Suprapubic skin (tissue), 4 donors: ENCODE measurements around the gene FLNB. TPM values are rescaled to one million over a fixed set of nuclear protein-coding genes. Genes with fewer than 3 reads are reported as not detected.

Source experiments
- DNase-seq, 2 donors: peaks; one replicate each; pipeline ENCODE4 v3.0.0-alpha.2; 2019; ENCODE audit warnings: low spot score in 2 of 2
- H3K27ac ChIP-seq: fragments of 200-600 bp; sonication (generic); one replicate; pipeline ENCODE4 v1.5.1; 2019
- H3K27me3 ChIP-seq: fragments of 200-600 bp; sonication (generic); one replicate; pipeline ENCODE4 v1.5.1; 2019
- H3K36me3 ChIP-seq: fragments of 200-600 bp; sonication (generic); one replicate; pipeline ENCODE4 v1.5.1; 2019
- H3K4me1 ChIP-seq: fragments of 200-600 bp; sonication (generic); one replicate; pipeline ENCODE4 v1.5.1; 2019
- H3K4me3 ChIP-seq: fragments of 200-600 bp; sonication (generic); one replicate; pipeline ENCODE4 v1.5.1; 2019; ENCODE audit warnings: mild to moderate bottlenecking
- H3K9me3 ChIP-seq: fragments of 200-600 bp; sonication (generic); one replicate; pipeline ENCODE4 v1.5.1; 2019
- CTCF ChIP-seq, 2 donors: fragments of 200-600 bp in 1 of 2; fragments of 450-650 bp in 1 of 2; sonication (generic) in 1 of 2; IDR thresholded peaks; one replicate each; pipeline ENCODE4 v1.5.1; 2016 to 2019; ENCODE audit warnings: antibody characterized with exemption in 2 of 2, mild to moderate bottlenecking in 1 of 2, moderate library complexity in 1 of 2
- EP300 ChIP-seq: sonication (generic); formaldehyde crosslinking; IDR thresholded peaks from one replicate; pipeline ENCODE4 v1.6.1; 2017; ENCODE audit warnings: antibody characterized with exemption
- POLR2A ChIP-seq, 2 donors: fragments of 450-650 bp; IDR thresholded peaks; one replicate each; pipeline ENCODE4 v1.6.1; 2017; ENCODE audit warnings: antibody characterized with exemption in 2 of 2, mild to moderate bottlenecking in 2 of 2, moderate library complexity in 2 of 2
- POLR2AphosphoS5 ChIP-seq, 3 donors: sonication (generic); formaldehyde crosslinking; IDR thresholded peaks; one replicate each; pipeline ENCODE4 v1.6.1; 2017; ENCODE audit warnings: antibody characterized with exemption in 3 of 3
- WGBS: methylation state at CpG from one replicate; pipeline ENCODE4 v1.1.5; 2018; 5-methylcytosine and 5-hydroxymethylcytosine counted together
- total RNA-seq, 4 donors: library from RNA; depleted of rRNA; stranded (reverse); fragments of >200 nt; gene quantifications; one replicate each; pipeline ENCODE4 v1.1.0, GENCODE V29; 2016

FLNB gene
- total RNA-seq, 4 donors from 2014 or later, result 143 to 186 (median 150) TPM

DNA sequence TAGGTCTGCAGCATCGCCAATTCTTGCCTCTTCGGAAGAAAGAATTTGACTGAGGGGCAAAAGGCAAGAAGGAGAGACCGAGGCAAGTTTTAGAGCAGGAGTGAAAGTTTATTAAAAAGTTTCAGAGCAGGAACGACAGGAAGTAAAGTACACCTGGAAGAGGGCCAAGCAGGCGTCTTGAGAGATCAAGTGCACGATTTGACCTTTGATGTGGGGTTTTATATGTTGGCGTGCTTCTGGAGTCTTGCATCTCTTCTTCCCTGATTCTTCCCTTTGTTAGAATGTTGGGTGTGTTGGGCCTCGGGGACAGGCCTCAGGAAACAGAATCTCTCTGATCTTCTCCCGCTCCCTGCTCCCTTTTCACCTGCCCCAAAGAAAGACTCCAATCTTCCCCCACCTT, 40.6 kb upstream of the FLNB start:
- DNase-seq, result no peak
- 74% methylated on average over 9 of the region's 9 CpGs for WGBS
- no peak overlapping the region for H3K27ac ChIP-seq
- H3K4me3 ChIP-seq, result no peak overlapping the region
- H3K4me1 ChIP-seq, result peaks cover 23% of the 10 kb centered on the region
- no peaks in the 10 kb centered on the region for H3K9me3 ChIP-seq
- H3K36me3 ChIP-seq, result no peaks in the 10 kb centered on the region
- TF ChIP-seq EP300 (no peak), CTCF (IDR thresholded peaks at IDR 0.05) (no peak), POLR2A (IDR thresholded peaks at IDR 0.05) (no peak), POLR2AphosphoS5 (IDR thresholded peaks at IDR 0.05) (no peak)
- no peaks in the 10 kb centered on the region for H3K27me3 ChIP-seq

DNA sequence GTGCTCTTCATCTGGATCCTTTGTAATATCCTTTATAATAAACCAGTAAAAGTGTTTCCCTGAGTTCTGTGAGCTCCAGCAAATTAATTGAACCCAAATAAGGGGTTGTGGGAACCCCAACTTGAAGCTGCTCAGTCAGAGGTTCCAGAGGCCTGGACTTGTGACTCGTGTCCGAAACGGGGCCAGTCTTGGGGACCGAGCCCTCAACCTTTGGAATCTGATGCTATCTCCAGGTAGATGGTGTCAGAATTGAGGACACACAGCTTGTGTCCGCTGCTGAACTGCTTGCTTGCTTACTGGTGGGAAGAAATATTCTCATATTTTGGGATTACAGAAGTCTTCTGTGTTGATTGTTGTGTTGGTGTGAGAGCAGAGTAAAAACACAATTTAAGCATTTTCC, 39.7 kb upstream of the FLNB start:
- DNase-seq, result no peak
- H3K9me3 ChIP-seq, result no peaks in the 10 kb centered on the region
- H3K36me3 ChIP-seq, result no peaks in the 10 kb centered on the region
- no peak overlapping the region for H3K27ac ChIP-seq
- H3K4me1 ChIP-seq, result peaks cover 27% of the 10 kb centered on the region
- no peak for TF ChIP-seq CTCF (IDR thresholded peaks at IDR 0.05)
- TF ChIP-seq EP300, result no peak
- no peak for TF ChIP-seq POLR2AphosphoS5 (IDR thresholded peaks at IDR 0.05)
- TF ChIP-seq POLR2A (IDR thresholded peaks at IDR 0.05), result no peak
- 96% methylated on average over 5 of the region's 5 CpGs for WGBS
- H3K27me3 ChIP-seq, result no peaks in the 10 kb centered on the region
- no peak overlapping the region for H3K4me3 ChIP-seq

DNA sequence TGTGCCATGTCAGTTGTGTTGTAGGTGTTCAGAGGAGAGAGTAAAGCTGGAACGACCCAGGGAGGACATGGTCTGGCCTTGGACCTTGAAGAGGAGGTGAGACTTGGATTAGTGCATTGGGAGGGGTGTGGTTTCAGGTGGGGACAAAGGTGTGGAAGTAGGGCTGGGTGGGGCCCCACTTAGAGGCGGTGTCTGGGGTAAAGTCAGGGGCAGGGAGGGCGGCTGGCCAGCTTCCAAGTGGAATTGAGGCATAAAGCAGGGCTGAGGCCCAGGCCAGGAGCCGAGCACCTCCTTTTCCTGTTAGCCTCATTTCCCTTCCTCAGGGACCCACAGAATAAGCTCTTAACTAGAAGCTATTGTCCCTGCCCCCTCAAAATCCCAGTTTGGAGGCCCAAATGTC, 36.2 kb upstream of the FLNB start:
- H3K36me3 ChIP-seq, result no peaks in the 10 kb centered on the region
- 67% methylated on average over 4 of the region's 4 CpGs for WGBS
- H3K27me3 ChIP-seq, result no peaks in the 10 kb centered on the region
- DNase-seq, result no peak
- H3K27ac ChIP-seq, result peak overlapping the region; percentile 6
- H3K9me3 ChIP-seq, result no peaks in the 10 kb centered on the region
- no peak for TF ChIP-seq POLR2A (IDR thresholded peaks at IDR 0.05)
- no peak for TF ChIP-seq CTCF (IDR thresholded peaks at IDR 0.05)
- TF ChIP-seq EP300, result no peak
- TF ChIP-seq POLR2AphosphoS5 (IDR thresholded peaks at IDR 0.05), result no peak
- no peak overlapping the region for H3K4me3 ChIP-seq
- peaks cover 22% of the 10 kb centered on the region for H3K4me1 ChIP-seq

DNA sequence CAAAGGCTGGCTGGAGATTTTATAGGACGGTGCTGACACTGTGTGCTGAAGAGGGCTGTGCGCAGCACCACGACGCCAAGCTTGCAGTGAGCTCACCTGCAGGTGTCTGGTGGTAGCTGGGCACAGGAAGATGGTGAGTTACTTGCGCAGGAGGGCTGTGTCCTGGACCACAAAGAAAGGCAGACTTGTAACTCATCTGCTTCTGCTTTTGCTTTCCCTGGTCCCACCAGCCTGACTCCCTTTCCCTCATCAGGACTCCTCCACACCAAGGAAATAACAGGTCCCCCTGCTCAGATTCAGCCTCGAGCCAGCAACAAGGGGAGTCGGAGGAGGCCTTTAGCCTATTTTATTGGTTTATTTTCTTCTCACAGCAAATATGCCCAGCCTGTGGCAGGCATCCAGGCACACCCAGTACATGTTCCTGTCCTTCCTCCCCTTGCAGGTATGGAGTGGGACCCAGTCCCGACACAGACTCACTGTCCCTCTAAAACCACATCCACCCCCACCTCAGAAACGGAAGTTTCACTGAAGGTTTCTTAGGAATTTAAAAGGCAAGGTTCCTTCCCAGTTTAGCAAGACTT, 35.6 kb upstream of the FLNB start:
- Histone ChIP-seq H3K27ac (no peak overlapping the region), H3K27me3 (no peaks in the 10 kb centered on the region), H3K36me3 (no peaks in the 10 kb centered on the region), H3K4me3 (no peak overlapping the region), H3K9me3 (no peaks in the 10 kb centered on the region), H3K4me1 (peaks cover 19% of the 10 kb centered on the region)
- WGBS, result 47% methylated on average over 9 of the region's 9 CpGs
- no peak for DNase-seq
- TF ChIP-seq CTCF (IDR thresholded peaks at IDR 0.05) (no peak), EP300 (no peak), POLR2AphosphoS5 (IDR thresholded peaks at IDR 0.05) (no peak), POLR2A (IDR thresholded peaks at IDR 0.05) (no peak)

- H3K4me1 ChIP-seq, result peaks cover 19% of the 10 kb centered on the region
- no peak for TF ChIP-seq CTCF (IDR thresholded peaks at IDR 0.05)
- no peak for TF ChIP-seq POLR2AphosphoS5 (IDR thresholded peaks at IDR 0.05)
- TF ChIP-seq POLR2A (IDR thresholded peaks at IDR 0.05), result no peak
- H3K27me3 ChIP-seq, result no peaks in the 10 kb centered on the region
- no peak overlapping the region for H3K4me3 ChIP-seq
- H3K36me3 ChIP-seq, result no peaks in the 10 kb centered on the region
- H3K9me3 ChIP-seq, result no peaks in the 10 kb centered on the region
- no peak overlapping the region for H3K27ac ChIP-seq
- WGBS, result 94% methylated on average over 13 of the region's 13 CpGs
- DNase-seq, result no peak
These were observed 34.3 kb upstream of the FLNB start for GRCh38 chr3:57973715-57974477.
